GM19043 (cell line): ENCODE data around the gene SLC24A3.

ENCODE experiments used
- ATAC-seq: cut with Tn5 transposase; IDR thresholded peaks from one replicate; pipeline ENCODE4 v1.9.1; 2021; ENCODE audit warnings: low read depth; ENCODE audit not compliant: unreplicated experiment

SLC24A3 gene

GRCh38 chr20:19566226-19566945, 353.9 kb downstream of the SLC24A3 start:
- no peak for ATAC-seq

GRCh38 chr20:19568128-19568527, 355.7 kb downstream of the SLC24A3 start:
- no peak for ATAC-seq

- ATAC-seq = no peak
Measured at GRCh38 chr20:19571996-19572395, 359.6 kb downstream of the SLC24A3 start.

GRCh38 chr20:19577692-19578091, 365.2 kb downstream of the SLC24A3 start:
- ATAC-seq = no peak

- no peak for ATAC-seq
Measured at GRCh38 chr20:19582782-19583181, 370.3 kb downstream of the SLC24A3 start.

GRCh38 chr20:19583532-19584175, 371.2 kb downstream of the SLC24A3 start:
- ATAC-seq = peak; percentile 75

- ATAC-seq = no peak
Measured at GRCh38 chr20:19588241-19588640, 375.8 kb downstream of the SLC24A3 start.

GRCh38 chr20:19588732-19589131, 376.3 kb downstream of the SLC24A3 start:
- ATAC-seq = no peak

GRCh38 chr20:19589787-19590362, 377.4 kb downstream of the SLC24A3 start:
- ATAC-seq = no peak

GRCh38 chr20:19590382-19590781, 377.9 kb downstream of the SLC24A3 start:
- no peak for ATAC-seq

- ATAC-seq = no peak
Measured at GRCh38 chr20:19593762-19594161, 381.3 kb downstream of the SLC24A3 start.

GRCh38 chr20:19594896-19595295, 382.5 kb downstream of the SLC24A3 start:
- no peak for ATAC-seq

- ATAC-seq = no peak
Measured at GRCh38 chr20:19598117-19598850, 385.8 kb downstream of the SLC24A3 start.

- no peak for ATAC-seq
Measured at GRCh38 chr20:19599200-19599599, 386.8 kb downstream of the SLC24A3 start.

GRCh38 chr20:19600042-19600441, 387.6 kb downstream of the SLC24A3 start:
- ATAC-seq = no peak

- no peak for ATAC-seq
Measured at GRCh38 chr20:19601126-19601810, 388.8 kb downstream of the SLC24A3 start.

GRCh38 chr20:19602675-19603375, 390.4 kb downstream of the SLC24A3 start:
- ATAC-seq = no peak

GRCh38 chr20:19603376-19603750, 390.9 kb downstream of the SLC24A3 start:
- no peak for ATAC-seq

GRCh38 chr20:19605786-19606485, 393.5 kb downstream of the SLC24A3 start:
- no peak for ATAC-seq
